ENCODE measurements around the gene GATAD2B.

Gene GATAD2B

GRCh38 chr1:153922076-153922971, 448 bp downstream of the GATAD2B start (continued):
- TF ChIP-seq ZNF76 (tag by site-specific recombination; IDR thresholded peaks at IDR 0.05; ENCODE audit: borderline replicate concordance, low read depth) (peak; percentile 62; the same call in 1 of the 2 replicates), ZNF670 (tag by site-specific recombination; IDR thresholded peaks at IDR 0.05; ENCODE audit: low read depth) (no peak), ZNF354C (tag by site-specific recombination; IDR thresholded peaks at IDR 0.05; ENCODE audit: borderline replicate concordance, low read depth) (no peak), ZBTB8A (tag by site-specific recombination; IDR thresholded peaks at IDR 0.05) (no peak), HOXA7 (CRISPR knock-in tag; IDR thresholded peaks at IDR 0.05; ENCODE audit: borderline replicate concordance) (no peak), ZNF221 (tag by site-specific recombination; IDR thresholded peaks at IDR 0.05; ENCODE audit: borderline replicate concordance) (no peak), RBAK (tag by site-specific recombination; IDR thresholded peaks at IDR 0.05) (no peak), ZNF521 (tag by site-specific recombination; IDR thresholded peaks at IDR 0.05) (no peak), ZNF350 (tag by site-specific recombination; IDR thresholded peaks at IDR 0.05) (no peak), ZNF768 (tag by site-specific recombination; IDR thresholded peaks at IDR 0.05) (no peak), ZNF555 (tag by site-specific recombination; conservative IDR thresholded peaks at IDR 0.05) (no peak), TSHZ1 (tag by site-specific recombination; IDR thresholded peaks at IDR 0.05; ENCODE audit: borderline replicate concordance) (no peak), ZNF10 (tag by site-specific recombination; IDR thresholded peaks at IDR 0.05) (peak; percentile 69; the same call in 1 of the 2 replicates), ZNF596 (tag by site-specific recombination; IDR thresholded peaks at IDR 0.05) (no peak), ZNF473 (tag by site-specific recombination; IDR thresholded peaks at IDR 0.05) (no peak), GFI1B (tag by site-specific recombination; IDR thresholded peaks at IDR 0.05) (no peak), ZNF510 (tag by site-specific recombination; IDR thresholded peaks at IDR 0.05; ENCODE audit: insufficient replicate concordance) (no peak), PATZ1 (tag by site-specific recombination; IDR thresholded peaks at IDR 0.05) (peak; percentile 73), ZNF624 (tag by site-specific recombination; IDR thresholded peaks at IDR 0.05) (no peak), ZNF311 (tag by site-specific recombination; IDR thresholded peaks at IDR 0.05; ENCODE audit: borderline replicate concordance) (no peak), TRIM28 (IDR thresholded peaks at IDR 0.05; ENCODE audit: borderline replicate concordance, low read length) (no peak), ZNF302 (tag by site-specific recombination; IDR thresholded peaks at IDR 0.05; ENCODE audit: low read depth) (no peak), ZNF610 (tag by site-specific recombination; IDR thresholded peaks at IDR 0.05; ENCODE audit: borderline replicate concordance) (no peak), SCRT1 (tag by site-specific recombination; IDR thresholded peaks at IDR 0.05; ENCODE audit: borderline replicate concordance) (no peak), SCRT2 (tag by site-specific recombination; IDR thresholded peaks at IDR 0.05) (no peak), ZNF2 (tag by site-specific recombination; IDR thresholded peaks at IDR 0.05) (no peak), ZNF24 (tag by site-specific recombination; IDR thresholded peaks at IDR 0.05) (no peak), ZNF121 (tag by site-specific recombination; IDR thresholded peaks at IDR 0.05) (no peak), BCL11A (tag by site-specific recombination; IDR thresholded peaks at IDR 0.05; ENCODE audit: low read depth) (no peak), SP3 (tag by site-specific recombination; IDR thresholded peaks at IDR 0.05) (no peak), GLIS2 (tag by site-specific recombination; IDR thresholded peaks at IDR 0.05) (peak; percentile 75), ZNF223 (tag by site-specific recombination; IDR thresholded peaks at IDR 0.05) (no peak), ZNF184 (tag by site-specific recombination; IDR thresholded peaks at IDR 0.05) (no peak), REPIN1 (tag by site-specific recombination; IDR thresholded peaks at IDR 0.05; ENCODE audit: low read depth) (no peak), ZNF48 (tag by site-specific recombination; IDR thresholded peaks at IDR 0.05) (no peak), YY1 (tag by site-specific recombination; IDR thresholded peaks at IDR 0.05) (no peak)
- TF ChIP-seq, protein P1, sequence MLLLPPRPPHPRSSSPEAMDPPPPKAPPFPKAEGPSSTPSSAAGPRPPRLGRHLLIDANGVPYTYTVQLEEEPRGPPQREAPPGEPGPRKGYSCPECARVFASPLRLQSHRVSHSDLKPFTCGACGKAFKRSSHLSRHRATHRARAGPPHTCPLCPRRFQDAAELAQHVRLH (tag by site-specific recombination; IDR thresholded peaks at IDR 0.05), result no peak
